ENCODE measurements around the gene EHMT1.

EHMT1 gene

GRCh38 chr9:137875354-137875753, 256.5 kb downstream of the EHMT1 start:
- no peaks in the 10 kb centered on the region for H3K36me3 ChIP-seq (replicated peaks; ENCODE audit: insufficient read depth, low read length)
- TF ChIP-seq EZH2 (optimal IDR thresholded peaks at IDR 0.05; ENCODE audit: low read depth, low read length) (no peak), EZH2phosphoT487 (IDR thresholded peaks at IDR 0.05; ENCODE audit: low read length) (no peak), CTCF (IDR thresholded peaks at IDR 0.05; ENCODE audit: low read length) (no peak)
- no peaks in the 10 kb centered on the region for H3K9me3 ChIP-seq (replicated peaks; ENCODE audit: insufficient read depth, low read length)
- H2AFZ ChIP-seq (ENCODE audit: low read length): no peak overlapping the region
- no peak overlapping the region for H3K4me3 ChIP-seq (ENCODE audit: low read length)
- no peaks in the 10 kb centered on the region for H3F3A ChIP-seq (ENCODE audit: insufficient read depth, low read length)
- no peak overlapping the region for H3K4me2 ChIP-seq (ENCODE audit: low read depth, low read length)
- no peaks in the 10 kb centered on the region for H3K9me2 ChIP-seq (replicated peaks; ENCODE audit: insufficient read depth, low read length)
- no peaks in the 10 kb centered on the region for H3K79me2 ChIP-seq (ENCODE audit: low read length)
- H3K9ac ChIP-seq (ENCODE audit: low read length): no peak overlapping the region
- H3K27ac ChIP-seq (ENCODE audit: low read length): no peak overlapping the region
- H3K4me1 ChIP-seq (ENCODE audit: low read length): no peaks in the 10 kb centered on the region
- no peak for DNase-seq
- peaks cover 56% of the 10 kb centered on the region for H3K27me3 ChIP-seq (replicated peaks; ENCODE audit: insufficient read depth, low read length)
- H4K20me1 ChIP-seq (ENCODE audit: insufficient read depth, low read length): no peaks in the 10 kb centered on the region

- Histone ChIP-seq H3K4me2 (ENCODE audit: low read depth, low read length) (no peak overlapping the region), H3F3A (ENCODE audit: insufficient read depth, low read length) (no peaks in the 10 kb centered on the region), H4K20me1 (ENCODE audit: insufficient read depth, low read length) (no peaks in the 10 kb centered on the region), H3K27me3 (replicated peaks; ENCODE audit: insufficient read depth, low read length) (peaks cover 54% of the 10 kb centered on the region), H2AFZ (ENCODE audit: low read length) (no peak overlapping the region), H3K36me3 (replicated peaks; ENCODE audit: insufficient read depth, low read length) (no peaks in the 10 kb centered on the region), H3K27ac (ENCODE audit: low read length) (no peak overlapping the region), H3K79me2 (ENCODE audit: low read length) (no peaks in the 10 kb centered on the region), H3K4me3 (ENCODE audit: low read length) (no peak overlapping the region), H3K9me3 (replicated peaks; ENCODE audit: insufficient read depth, low read length) (no peaks in the 10 kb centered on the region), H3K9ac (ENCODE audit: low read length) (no peak overlapping the region), H3K9me2 (replicated peaks; ENCODE audit: insufficient read depth, low read length) (no peaks in the 10 kb centered on the region), H3K4me1 (ENCODE audit: low read length) (no peaks in the 10 kb centered on the region)
- TF ChIP-seq CTCF (IDR thresholded peaks at IDR 0.05; ENCODE audit: low read length) (no peak), EZH2 (optimal IDR thresholded peaks at IDR 0.05; ENCODE audit: low read depth, low read length) (no peak), EZH2phosphoT487 (IDR thresholded peaks at IDR 0.05; ENCODE audit: low read length) (no peak)
- no peak for DNase-seq
These were observed 257.0 kb downstream of the EHMT1 start for GRCh38 chr9:137875846-137876245.

GRCh38 chr9:137876269-137876668, 257.5 kb downstream of the EHMT1 start:
- H4K20me1 ChIP-seq (ENCODE audit: insufficient read depth, low read length): no peaks in the 10 kb centered on the region
- no peak overlapping the region for H3K27ac ChIP-seq (ENCODE audit: low read length)
- H3F3A ChIP-seq (ENCODE audit: insufficient read depth, low read length): no peaks in the 10 kb centered on the region
- H3K9me3 ChIP-seq (replicated peaks; ENCODE audit: insufficient read depth, low read length): no peaks in the 10 kb centered on the region
- H3K79me2 ChIP-seq (ENCODE audit: low read length): no peaks in the 10 kb centered on the region
- peaks cover 50% of the 10 kb centered on the region for H3K27me3 ChIP-seq (replicated peaks; ENCODE audit: insufficient read depth, low read length)
- no peak overlapping the region for H3K4me3 ChIP-seq (ENCODE audit: low read length)
- no peak overlapping the region for H3K9ac ChIP-seq (ENCODE audit: low read length)
- no peaks in the 10 kb centered on the region for H3K9me2 ChIP-seq (replicated peaks; ENCODE audit: insufficient read depth, low read length)
- H2AFZ ChIP-seq (ENCODE audit: low read length): no peak overlapping the region
- H3K4me1 ChIP-seq (ENCODE audit: low read length): no peaks in the 10 kb centered on the region
- H3K4me2 ChIP-seq (ENCODE audit: low read depth, low read length): no peak overlapping the region
- H3K36me3 ChIP-seq (replicated peaks; ENCODE audit: insufficient read depth, low read length): no peaks in the 10 kb centered on the region
- TF ChIP-seq EZH2phosphoT487 (IDR thresholded peaks at IDR 0.05; ENCODE audit: low read length) (no peak), CTCF (IDR thresholded peaks at IDR 0.05; ENCODE audit: low read length) (no peak), EZH2 (optimal IDR thresholded peaks at IDR 0.05; ENCODE audit: low read depth, low read length) (no peak)
- DNase-seq: no peak

Measured in MM.1S (cell line).